Transverse colon (tissue), 4 donors: ENCODE measurements around the gene ZNF438. TPM values are rescaled to one million over a fixed set of nuclear protein-coding genes. Genes with fewer than 3 reads are reported as not detected.

Experiments
- DNase-seq: peaks from one replicate; pipeline ENCODE4 v3.0.0-alpha.2; 2019
- H3K27ac ChIP-seq, 4 donors: fragments of 200-600 bp; sonication (generic); 2 replicates each; pipeline ENCODE4 v1.5.1; 2016 to 2018; ENCODE audit warnings: inconsistent platforms in 4 of 4
- H3K27me3 ChIP-seq: fragments of 200-600 bp; sonication (generic); 2 replicates; pipeline ENCODE4 v1.5.1; 2017; ENCODE audit warnings: inconsistent platforms
- H3K36me3 ChIP-seq, 4 donors: fragments of 200-600 bp; sonication (generic); 2 replicates each; pipeline ENCODE4 v1.5.1; 2017 to 2019; ENCODE audit warnings: inconsistent platforms in 4 of 4
- H3K4me1 ChIP-seq, 4 donors: fragments of 200-600 bp; sonication (generic); 2 replicates each; pipeline ENCODE4 v1.5.1; 2017 to 2020; ENCODE audit warnings: inconsistent platforms in 4 of 4
- H3K4me3 ChIP-seq, 4 donors: fragments of 200-600 bp; sonication (generic); 1 replicate in 1 of 4; 2 replicates in 3 of 4; pipeline versions ENCODE4 v1.5.1 to v1.6.1; 2017 to 2019; ENCODE audit warnings: inconsistent platforms in 4 of 4
- H3K9me3 ChIP-seq, 2 donors: fragments of 200-600 bp; sonication (generic); 2 replicates each; pipeline ENCODE4 v1.5.1; 2017 to 2019; ENCODE audit warnings: inconsistent platforms in 2 of 2
- EP300 ChIP-seq: sonication (generic); formaldehyde crosslinking; IDR thresholded peaks from one replicate; pipeline ENCODE4 v1.6.1; 2017; ENCODE audit warnings: antibody characterized with exemption, low read depth
- POLR2A ChIP-seq: fragments of 450-650 bp; IDR thresholded peaks from one replicate; pipeline ENCODE4 v1.6.1; 2016; ENCODE audit warnings: antibody characterized with exemption, mild to moderate bottlenecking, moderate library complexity
- POLR2AphosphoS5 ChIP-seq, 3 donors: sonication (generic); formaldehyde crosslinking; IDR thresholded peaks; one replicate each; pipeline ENCODE4 v1.6.1; 2016; ENCODE audit warnings: antibody characterized with exemption in 3 of 3
- WGBS, 2 donors: methylation state at CpG; one replicate each; pipeline ENCODE4 v1.1.5; 2018; ENCODE audit warnings: low coverage in 1 of 2; 5-methylcytosine and 5-hydroxymethylcytosine counted together
- in situ Hi-C, 4 donors: fragments of 200-750 bp; cut with MboI; loops; one replicate each; pipeline versions ENCODE4 v1.15.0 to v1.15.1; 2017; ENCODE audit warnings: low sequenced_read_pairs in 3 of 4, low pct_ligation_motif_present in 1 of 4, low pct_unique_long_range_greater_than_20kb in 1 of 4
- intact Hi-C: fragments of 100-400 bp; cut with DNase I; formaldehyde crosslinking; loops from one replicate; pipeline ENCODE4 v1.15.1; 2023; ENCODE audit warnings: low total_unique reads
- total RNA-seq, 4 donors: library from RNA; depleted of rRNA; stranded (reverse); fragments of >200 nt; gene quantifications; one replicate each; pipeline ENCODE4 v1.1.0, GENCODE V29; 2016
- TF ChIP-seq, protein P1 (sequence below), 5 experiments: fragments of 200-600 bp in 3 of 5; fragments of 450-650 bp in 2 of 5; sonication (generic) in 3 of 5; IDR thresholded peaks; 1 replicate in 2 of 5; 2 replicates in 3 of 5; pipeline ENCODE4 v1.5.1; 2016 to 2017; ENCODE audit warnings: antibody characterized with exemption in 5 of 5, inconsistent platforms in 3 of 5, mild to moderate bottlenecking in 2 of 5, moderate library complexity in 1 of 5

The ZNF438 gene
- total RNA-seq, 4 donors from 2014 or later: 4.4 to 7.4 (median 6.4) TPM

DNA sequence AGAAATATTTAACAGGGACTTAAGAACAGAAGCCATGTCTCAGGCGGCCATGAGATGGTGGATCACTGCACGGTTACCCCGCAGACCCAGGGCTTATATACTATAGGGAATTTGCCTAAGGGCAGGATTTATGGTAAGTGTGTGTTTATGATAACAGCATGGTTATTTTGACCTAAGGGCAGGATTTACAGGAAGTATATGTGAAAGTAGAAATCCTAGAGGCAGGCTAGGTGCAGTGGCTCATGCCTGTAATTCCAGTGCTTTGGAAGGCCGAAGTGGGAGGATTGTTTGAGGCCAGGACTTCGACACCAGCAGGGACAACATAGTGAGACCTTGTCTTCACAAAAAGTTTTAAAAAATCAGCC is 43.0 kb upstream of the ZNF438 start:
- no peak for TF ChIP-seq EP300
- TF ChIP-seq, protein P1, sequence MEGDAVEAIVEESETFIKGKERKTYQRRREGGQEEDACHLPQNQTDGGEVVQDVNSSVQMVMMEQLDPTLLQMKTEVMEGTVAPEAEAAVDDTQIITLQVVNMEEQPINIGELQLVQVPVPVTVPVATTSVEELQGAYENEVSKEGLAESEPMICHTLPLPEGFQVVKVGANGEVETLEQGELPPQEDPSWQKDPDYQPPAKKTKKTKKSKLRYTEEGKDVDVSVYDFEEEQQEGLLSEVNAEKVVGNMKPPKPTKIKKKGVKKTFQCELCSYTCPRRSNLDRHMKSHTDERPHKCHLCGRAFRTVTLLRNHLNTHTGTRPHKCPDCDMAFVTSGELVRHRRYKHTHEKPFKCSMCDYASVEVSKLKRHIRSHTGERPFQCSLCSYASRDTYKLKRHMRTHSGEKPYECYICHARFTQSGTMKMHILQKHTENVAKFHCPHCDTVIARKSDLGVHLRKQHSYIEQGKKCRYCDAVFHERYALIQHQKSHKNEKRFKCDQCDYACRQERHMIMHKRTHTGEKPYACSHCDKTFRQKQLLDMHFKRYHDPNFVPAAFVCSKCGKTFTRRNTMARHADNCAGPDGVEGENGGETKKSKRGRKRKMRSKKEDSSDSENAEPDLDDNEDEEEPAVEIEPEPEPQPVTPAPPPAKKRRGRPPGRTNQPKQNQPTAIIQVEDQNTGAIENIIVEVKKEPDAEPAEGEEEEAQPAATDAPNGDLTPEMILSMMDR (IDR thresholded peaks at IDR 0.05): no peak
- TF ChIP-seq POLR2AphosphoS5 (IDR thresholded peaks at IDR 0.05): no peak
- in situ Hi-C loops (no loop called here), intact Hi-C loops (no loop called here)
- no peaks in the 10 kb centered on the region for H3K9me3 ChIP-seq
- H3K27ac ChIP-seq: no peak overlapping the region
- H3K4me1 ChIP-seq: no peaks in the 10 kb centered on the region
- no peaks in the 10 kb centered on the region for H3K27me3 ChIP-seq
- H3K36me3 ChIP-seq: no peaks in the 10 kb centered on the region
- H3K4me3 ChIP-seq: no peak overlapping the region
- DNase-seq: no peak
- WGBS, 2 donors: 67 to 90% methylated on average over 3 to 5 of the region's 5 CpGs

DNA sequence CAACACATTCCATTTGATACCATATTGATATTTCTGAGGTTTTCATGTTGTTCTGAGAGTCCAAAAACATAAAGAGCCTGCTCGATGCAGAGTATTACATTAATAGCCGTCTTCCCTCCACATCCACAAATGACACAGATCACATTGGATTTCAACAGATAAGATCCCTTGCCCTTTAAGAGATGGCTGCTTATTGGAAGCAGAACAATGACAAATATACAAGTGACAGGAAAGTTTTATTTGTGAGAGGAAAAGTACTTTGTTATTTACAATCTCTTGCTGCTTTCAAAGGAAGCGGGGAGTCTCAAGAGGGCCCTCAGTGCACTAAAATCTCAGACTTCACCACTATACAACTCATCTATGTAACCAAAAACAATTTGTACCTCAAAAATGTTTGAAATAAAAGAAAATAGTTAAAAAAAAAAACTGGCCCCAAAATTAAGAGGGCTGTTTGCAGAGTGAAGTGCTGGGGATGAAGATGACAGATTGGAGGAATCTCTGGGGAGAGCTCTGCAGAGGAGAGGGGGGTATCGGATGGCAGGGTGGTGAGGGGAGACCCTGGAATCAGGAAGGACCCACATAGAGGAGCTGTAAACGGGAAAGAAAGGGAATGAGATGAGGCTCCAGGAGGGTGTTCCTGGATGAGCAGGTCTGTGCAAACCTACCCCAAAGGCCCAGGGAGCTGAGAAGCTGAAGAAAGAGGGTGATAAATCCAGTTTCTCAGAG is 42.5 kb upstream of the ZNF438 start:
- no peaks in the 10 kb centered on the region for H3K27me3 ChIP-seq
- no peaks in the 10 kb centered on the region for H3K36me3 ChIP-seq
- H3K9me3 ChIP-seq: no peaks in the 10 kb centered on the region
- intact Hi-C loops: no loop called here
- no peak overlapping the region for H3K27ac ChIP-seq
- in situ Hi-C loops: no loop called here
- no peaks in the 10 kb centered on the region for H3K4me1 ChIP-seq
- no peak for DNase-seq
- H3K4me3 ChIP-seq: no peak overlapping the region
- 81 to 84% methylated on average over 2 to 5 of the region's 5 CpGs for WGBS, 2 donors
- TF ChIP-seq, protein P1 (IDR thresholded peaks at IDR 0.05): no peak
- TF ChIP-seq POLR2AphosphoS5 (IDR thresholded peaks at IDR 0.05) (no peak), EP300 (no peak), POLR2A (no peak)

DNA sequence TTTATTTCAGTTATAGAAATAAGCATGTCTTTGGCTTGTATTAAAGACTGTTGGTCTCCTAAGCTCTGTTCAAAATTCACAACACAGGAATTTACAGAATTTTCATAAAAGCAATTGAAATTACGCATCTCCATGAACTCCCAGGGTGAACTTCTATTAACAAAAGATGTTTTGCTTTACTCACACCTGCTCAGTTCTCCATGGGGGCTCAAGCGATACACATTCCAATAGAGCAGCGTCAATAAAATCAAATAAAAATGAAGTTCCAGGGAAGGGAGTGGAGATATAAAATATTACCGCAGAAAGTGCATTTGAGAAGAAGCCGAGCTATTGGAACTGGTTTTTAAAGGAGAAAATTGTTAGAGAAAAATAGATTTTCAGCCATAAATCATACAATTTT is 41.5 kb upstream of the ZNF438 start:
- Histone ChIP-seq H3K27me3 (no peaks in the 10 kb centered on the region), H3K9me3 (no peaks in the 10 kb centered on the region), H3K27ac (no peak overlapping the region), H3K36me3 (no peaks in the 10 kb centered on the region), H3K4me3 (no peak overlapping the region), H3K4me1 (no peaks in the 10 kb centered on the region)
- in situ Hi-C loops (no loop called here), intact Hi-C loops (no loop called here)
- TF ChIP-seq POLR2AphosphoS5 (IDR thresholded peaks at IDR 0.05) (no peak), EP300 (no peak), POLR2A (no peak)
- TF ChIP-seq, protein P1 (IDR thresholded peaks at IDR 0.05): no peak
- no peak for DNase-seq
- WGBS, 2 donors: 89 to 93% methylated on average over 5 of the region's 5 CpGs

DNA sequence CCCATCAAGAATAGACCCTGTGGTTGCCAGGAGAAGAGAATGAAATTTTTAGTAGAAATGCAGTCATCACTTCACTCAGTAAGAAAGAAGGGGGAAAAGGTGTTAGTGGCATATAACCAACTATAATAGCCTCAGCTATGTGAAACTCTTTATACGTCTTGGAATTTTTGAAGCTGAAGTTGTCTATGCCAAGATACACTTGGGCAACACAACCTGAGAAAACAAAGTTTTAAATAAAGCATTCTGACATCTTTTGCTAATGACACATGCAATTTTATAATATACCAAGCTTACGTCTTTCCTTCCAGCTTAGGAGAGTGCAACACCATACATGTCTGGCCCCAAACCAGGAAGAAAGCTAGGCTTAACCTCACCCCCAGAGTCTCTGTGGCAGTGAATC is 40.8 kb upstream of the ZNF438 start:
- Histone ChIP-seq H3K36me3 (no peaks in the 10 kb centered on the region), H3K4me1 (no peaks in the 10 kb centered on the region), H3K9me3 (no peaks in the 10 kb centered on the region), H3K27me3 (no peaks in the 10 kb centered on the region), H3K27ac (no peak overlapping the region), H3K4me3 (no peak overlapping the region)
- TF ChIP-seq, protein P1 (IDR thresholded peaks at IDR 0.05): no peak
- TF ChIP-seq POLR2A: no peak
- TF ChIP-seq POLR2AphosphoS5 (IDR thresholded peaks at IDR 0.05): no peak
- no peak for TF ChIP-seq EP300
- DNase-seq: no peak
- intact Hi-C loops (no loop called here), in situ Hi-C loops (no loop called here)
- 46 to 78% methylated on average over 1 to 2 of the region's 2 CpGs for WGBS, 2 donors
